PC-3 (cell line): ENCODE data around the gene PLD4. TPM values are rescaled to one million over a fixed set of nuclear protein-coding genes. Genes with fewer than 3 reads are reported as not detected.

ENCODE experiments used
- ATAC-seq: fragments of 200-7000 bp; cut with Tn5 transposase; 2 replicates; pipeline ENCODE4 v1.9.1; 2020; ENCODE audit warnings: mild to moderate bottlenecking, moderate library complexity
- BruUV-seq: library from RNA; stranded (reverse); fragments of 400-500 nt; replicated peaks from 2 replicates; lab custom pipeline; 2021; lab: Mats Ljungman, UMichigan
- CTCF ChIA-PET: fragments of 300-600 bp; sonication (Branson Sonifier 250); formaldehyde crosslinking; loops from one replicate; lab custom pipeline; 2022; ENCODE audit warnings: antibody characterized with exemption; lab: Charles Lee
- POLR2A ChIA-PET: fragments of 300-600 bp; sonication (Branson Sonifier 250); formaldehyde crosslinking; loops from one replicate; lab custom pipeline; 2022; ENCODE audit warnings: antibody characterized with exemption; ENCODE audit not compliant: unreplicated experiment; lab: Charles Lee
- DNase-seq: peaks from one replicate; pipeline ENCODE4 v3.0.0-alpha.2; 2015
- H2AFZ ChIP-seq: fragments of 300-600 bp; sonication (generic); 2 replicates; pipeline ENCODE4 v1.6.0; 2016; ENCODE audit warnings: antibody characterized with exemption, low read length
- H3F3A ChIP-seq: fragments of 300-600 bp; sonication (generic); one replicate; pipeline ENCODE4 v1.6.0; 2017; ENCODE audit warnings: antibody characterized with exemption, low read length, control low read depth, mild to moderate bottlenecking; ENCODE audit not compliant: unreplicated experiment
- H3K27ac ChIP-seq: fragments of 300-600 bp; sonication (generic); 2 replicates; pipeline ENCODE4 v1.5.1; 2016; ENCODE audit warnings: mild to moderate bottlenecking, low read length
- H3K27me3 ChIP-seq: fragments of 300-600 bp; sonication (generic); 2 replicates; pipeline ENCODE4 v1.6.1; 2016; ENCODE audit warnings: low read length, mixed read lengths
- H3K36me3 ChIP-seq: fragments of 300-600 bp; sonication (generic); 2 replicates; pipeline ENCODE4 v1.6.1; 2016; ENCODE audit warnings: low read depth, mixed run types, low read length, mixed read lengths
- H3K4me1 ChIP-seq: fragments of 300-600 bp; sonication (generic); 2 replicates; pipeline ENCODE4 v1.5.1; 2016; ENCODE audit warnings: low read length; ENCODE audit not compliant: insufficient read depth
- H3K4me2 ChIP-seq: fragments of 300-600 bp; sonication (generic); 2 replicates; pipeline ENCODE4 v1.6.0; 2016; ENCODE audit warnings: low read length
- H3K4me3 ChIP-seq: fragments of 300-600 bp; sonication (generic); 2 replicates; pipeline ENCODE4 v1.5.1; 2016; ENCODE audit warnings: mild to moderate bottlenecking, low read length, mixed read lengths
- H3K79me2 ChIP-seq: fragments of 300-600 bp; sonication (generic); 2 replicates; pipeline ENCODE4 v1.6.1; 2017; ENCODE audit warnings: low read length, mixed read lengths
- H3K9ac ChIP-seq: fragments of 300-600 bp; sonication (generic); 2 replicates; pipeline ENCODE4 v1.6.0; 2016; ENCODE audit warnings: mild to moderate bottlenecking, low read length
- H3K9me2 ChIP-seq: fragments of 300-600 bp; sonication (generic); replicated peaks from 2 replicates; pipeline ENCODE4 v1.6.1; 2016; ENCODE audit warnings: mixed run types, low read length, mixed read lengths
- H3K9me3 ChIP-seq: fragments of 300-600 bp; sonication (generic); 2 replicates; pipeline ENCODE4 v1.6.1; 2016; ENCODE audit warnings: low read length, mixed read lengths
- H4K20me1 ChIP-seq: fragments of 300-600 bp; sonication (generic); 2 replicates; pipeline ENCODE4 v1.6.1; 2016; ENCODE audit warnings: low read length, mixed read lengths
- EZH2 ChIP-seq: fragments of 300-600 bp; sonication (generic); IDR thresholded peaks from one replicate; pipeline ENCODE4 v1.6.1; 2017; ENCODE audit warnings: antibody characterized with exemption, mild to moderate bottlenecking, low read length; ENCODE audit not compliant: unreplicated experiment
- EZH2phosphoT487 ChIP-seq: fragments of 300-600 bp; sonication (generic); IDR thresholded peaks from 2 replicates; pipeline ENCODE4 v1.6.1; 2018; ENCODE audit warnings: mild to moderate bottlenecking, antibody characterized with exemption, low read length, borderline replicate concordance
- intact Hi-C: fragments of 100-400 bp; cut with micrococcal nuclease; formaldehyde crosslinking; loops from 2 replicates; pipeline ENCODE4 v1.9.0; 2023
- total RNA-seq: library from RNA; depleted of rRNA; stranded (reverse); fragments of >200 nt; gene quantifications from 2 replicates; pipeline ENCODE4 v1.2.3, GENCODE V29; 2014
- TF ChIP-seq, protein P1 (sequence below): fragments of 300-600 bp; sonication (generic); conservative IDR thresholded peaks from 2 replicates; pipeline ENCODE4 v1.5.1; 2017; ENCODE audit warnings: antibody characterized with exemption, low read depth, mild to moderate bottlenecking, low read length

The PLD4 gene
- total RNA-seq, 1 experiment from 2014 or later = 0.04 TPM

DNA sequence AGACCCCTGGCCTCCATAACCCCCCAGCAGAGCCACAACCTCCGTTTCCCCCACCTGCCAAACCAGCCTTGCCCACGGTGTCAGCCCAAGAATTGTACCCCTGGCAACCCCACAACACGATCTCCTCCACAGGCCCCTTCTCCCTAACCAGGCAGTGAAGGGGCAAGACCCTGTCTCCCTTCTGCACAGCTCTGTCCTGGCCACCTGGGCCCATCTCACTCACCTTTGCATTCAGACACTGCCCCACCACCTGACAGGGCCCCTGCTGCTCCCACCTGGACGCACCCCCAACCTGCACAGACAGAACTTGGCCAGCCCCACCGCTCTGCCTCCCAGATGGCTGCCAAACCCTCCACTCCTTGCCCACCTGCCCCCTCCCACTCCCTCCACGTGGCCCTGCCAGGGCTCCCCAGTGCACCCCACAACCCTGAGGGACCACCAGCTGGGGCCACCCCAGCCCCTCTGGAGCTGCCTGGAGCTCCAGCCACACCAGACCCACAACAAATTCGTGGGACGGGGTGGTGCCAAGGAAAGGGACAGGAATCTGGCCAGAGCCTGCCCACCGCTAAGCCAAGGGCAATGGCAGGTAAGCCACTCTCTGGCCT is 41.7 kb downstream of the PLD4 start:
- H3K27me3 ChIP-seq = no peaks in the 10 kb centered on the region
- peaks cover 10% of the 10 kb centered on the region; the same call in 1 of the 2 replicates for H3K79me2 ChIP-seq
- H3K27ac ChIP-seq = no peak overlapping the region
- CTCF ChIA-PET = no interaction called here
- TF ChIP-seq, protein P1, sequence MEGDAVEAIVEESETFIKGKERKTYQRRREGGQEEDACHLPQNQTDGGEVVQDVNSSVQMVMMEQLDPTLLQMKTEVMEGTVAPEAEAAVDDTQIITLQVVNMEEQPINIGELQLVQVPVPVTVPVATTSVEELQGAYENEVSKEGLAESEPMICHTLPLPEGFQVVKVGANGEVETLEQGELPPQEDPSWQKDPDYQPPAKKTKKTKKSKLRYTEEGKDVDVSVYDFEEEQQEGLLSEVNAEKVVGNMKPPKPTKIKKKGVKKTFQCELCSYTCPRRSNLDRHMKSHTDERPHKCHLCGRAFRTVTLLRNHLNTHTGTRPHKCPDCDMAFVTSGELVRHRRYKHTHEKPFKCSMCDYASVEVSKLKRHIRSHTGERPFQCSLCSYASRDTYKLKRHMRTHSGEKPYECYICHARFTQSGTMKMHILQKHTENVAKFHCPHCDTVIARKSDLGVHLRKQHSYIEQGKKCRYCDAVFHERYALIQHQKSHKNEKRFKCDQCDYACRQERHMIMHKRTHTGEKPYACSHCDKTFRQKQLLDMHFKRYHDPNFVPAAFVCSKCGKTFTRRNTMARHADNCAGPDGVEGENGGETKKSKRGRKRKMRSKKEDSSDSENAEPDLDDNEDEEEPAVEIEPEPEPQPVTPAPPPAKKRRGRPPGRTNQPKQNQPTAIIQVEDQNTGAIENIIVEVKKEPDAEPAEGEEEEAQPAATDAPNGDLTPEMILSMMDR = no peak
- TF ChIP-seq EZH2 (no peak), EZH2phosphoT487 (no peak)
- no peaks in the 10 kb centered on the region for H3K36me3 ChIP-seq
- no peak overlapping the region for H2AFZ ChIP-seq
- no peak overlapping the region for H3K9ac ChIP-seq
- POLR2A ChIA-PET = no interaction called here
- BruUV-seq = no TSS peak
- H3K4me1 ChIP-seq = peaks cover 47% of the 10 kb centered on the region
- no peaks in the 10 kb centered on the region for H4K20me1 ChIP-seq
- no peak overlapping the region for H3K4me3 ChIP-seq
- intact Hi-C loops = no loop called here
- H3F3A ChIP-seq = no peaks in the 10 kb centered on the region
- H3K9me2 ChIP-seq = no peaks in the 10 kb centered on the region
- H3K4me2 ChIP-seq = no peak overlapping the region
- DNase-seq (no peak), ATAC-seq (no peak)
- no peaks in the 10 kb centered on the region for H3K9me3 ChIP-seq

DNA sequence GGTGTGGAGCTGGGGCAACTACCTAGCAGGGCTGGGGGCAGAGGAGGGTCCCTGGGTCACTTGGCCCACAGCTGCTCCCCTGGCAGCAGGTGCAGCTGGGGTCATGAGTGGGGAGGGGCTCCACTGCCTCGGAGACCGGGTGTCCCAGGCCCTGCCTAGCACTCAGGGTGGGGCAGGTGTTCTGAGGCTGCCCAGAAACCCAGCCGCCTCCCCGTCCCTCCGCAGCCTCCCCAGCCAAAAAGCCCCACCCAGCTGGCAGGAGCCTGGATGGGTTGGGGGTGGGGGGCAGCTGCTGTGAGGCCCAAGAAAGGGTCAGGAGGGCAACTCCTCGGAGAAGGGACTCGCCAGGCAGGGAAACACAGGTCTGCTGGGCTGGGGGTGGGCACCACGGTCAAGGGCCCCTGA is 42.3 kb downstream of the PLD4 start:
- BruUV-seq = no TSS peak
- Histone ChIP-seq H3F3A (no peaks in the 10 kb centered on the region), H3K36me3 (no peaks in the 10 kb centered on the region), H3K4me2 (peak overlapping the region; percentile 87), H3K4me1 (peaks cover 53% of the 10 kb centered on the region), H2AFZ (peak overlapping the region; percentile 76; the same call in 1 of the 2 replicates), H3K9ac (peak overlapping the region; percentile 52), H3K4me3 (peak overlapping the region; percentile 56), H3K27me3 (no peaks in the 10 kb centered on the region), H3K27ac (peak overlapping the region; percentile 61; the same call in 1 of the 2 replicates), H3K79me2 (peaks cover 13% of the 10 kb centered on the region; the same call in 1 of the 2 replicates), H3K9me2 (no peaks in the 10 kb centered on the region), H4K20me1 (no peaks in the 10 kb centered on the region), H3K9me3 (no peaks in the 10 kb centered on the region)
- POLR2A ChIA-PET = no interaction called here
- TF ChIP-seq EZH2phosphoT487 = no peak
- TF ChIP-seq EZH2 = no peak
- TF ChIP-seq, protein P1 = no peak
- ATAC-seq (no peak), DNase-seq (no peak)
- intact Hi-C loops = no loop called here
- CTCF ChIA-PET = no interaction called here

DNA sequence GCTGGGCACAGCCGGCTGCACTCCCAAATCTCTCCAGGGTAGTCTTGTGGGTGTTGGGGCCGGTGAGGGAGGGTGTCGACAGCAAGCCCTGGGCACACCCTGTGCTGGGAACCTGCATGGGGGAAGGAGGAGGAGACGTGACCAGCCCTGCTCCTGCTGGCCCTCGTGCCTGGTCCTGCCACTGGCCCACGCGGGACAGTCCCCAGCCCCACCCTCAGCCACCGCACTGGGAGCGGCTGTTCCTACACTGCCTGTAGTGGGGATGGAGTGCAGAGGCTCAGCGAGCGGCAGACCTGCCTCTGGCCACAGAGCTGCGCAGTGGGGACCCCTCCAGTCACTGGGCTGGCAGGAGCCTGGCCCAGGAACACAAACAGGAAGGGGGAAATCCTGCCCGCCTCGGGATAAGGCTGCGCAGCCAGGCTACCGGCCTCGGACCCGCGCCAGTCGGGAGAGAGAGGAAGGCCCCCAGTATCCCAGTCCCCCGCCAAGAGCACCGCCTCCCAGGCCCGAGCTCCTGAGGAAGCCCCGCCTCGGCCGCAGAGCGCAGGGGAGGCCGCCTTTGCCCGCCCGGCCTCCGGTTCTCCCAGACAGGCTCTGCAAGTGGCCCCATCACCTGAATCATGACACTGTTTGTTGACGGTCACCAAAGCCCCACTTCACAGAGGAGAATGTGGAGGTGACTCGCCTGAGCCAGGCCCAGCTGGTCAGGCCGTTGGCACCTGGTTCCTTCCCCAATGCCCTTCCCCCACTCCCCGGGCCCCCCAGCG is 42.9 kb downstream of the PLD4 start:
- ChIA-PET POLR2A (no interaction called here), CTCF (no interaction called here)
- Histone ChIP-seq H3K9ac (peak overlapping the region; percentile 52), H3K79me2 (peaks cover 13% of the 10 kb centered on the region; the same call in 1 of the 2 replicates), H3K27me3 (no peaks in the 10 kb centered on the region), H3K4me1 (peaks cover 58% of the 10 kb centered on the region), H3K9me2 (no peaks in the 10 kb centered on the region), H3K4me3 (peak overlapping the region; percentile 56), H2AFZ (peak overlapping the region; percentile 76), H3K36me3 (no peaks in the 10 kb centered on the region), H4K20me1 (no peaks in the 10 kb centered on the region), H3F3A (no peaks in the 10 kb centered on the region), H3K9me3 (no peaks in the 10 kb centered on the region), H3K4me2 (peak overlapping the region; percentile 87), H3K27ac (peak overlapping the region; percentile 61)
- DNase-seq = peak; percentile 70
- TF ChIP-seq, protein P1 = no peak
- TF ChIP-seq EZH2 (no peak), EZH2phosphoT487 (no peak)
- no TSS peak for BruUV-seq
- peak; percentile 14 for ATAC-seq
- intact Hi-C loops = no loop called here
